ACC112 (cell line): ENCODE data around the gene PTPRQ.

ENCODE experiments used
- H2AFZ ChIP-seq: fragments of 200-600 bp; sonication (generic); one replicate; pipeline ENCODE4 v1.6.0; 2017; ENCODE audit warnings: antibody characterized with exemption, low read length; ENCODE audit not compliant: unreplicated experiment
- H3K27ac ChIP-seq: fragments of 200-600 bp; sonication (generic); 2 replicates; pipeline ENCODE4 v1.5.1; 2014; ENCODE audit warnings: low read depth, mild to moderate bottlenecking, antibody characterized with exemption, low read length, moderate library complexity
- H3K27me3 ChIP-seq: fragments of 200-600 bp; sonication (generic); 2 replicates; pipeline ENCODE4 v1.6.1; 2014; ENCODE audit warnings: mild to moderate bottlenecking, antibody characterized with exemption, low read length, moderate library complexity, mixed read lengths; ENCODE audit not compliant: insufficient read depth
- H3K36me3 ChIP-seq: fragments of 200-600 bp; sonication (generic); 2 replicates; pipeline ENCODE4 v1.6.1; 2016; ENCODE audit warnings: mild to moderate bottlenecking, antibody characterized with exemption, low read length, moderate library complexity, mixed read lengths; ENCODE audit not compliant: insufficient read depth
- H3K4me1 ChIP-seq: fragments of 200-600 bp; sonication (generic); one replicate; pipeline ENCODE4 v1.6.1; 2016; ENCODE audit warnings: low read length, mixed read lengths; ENCODE audit not compliant: insufficient read depth, unreplicated experiment, control insufficient read depth
- H3K4me3 ChIP-seq: fragments of 200-600 bp; sonication (generic); 2 replicates; pipeline ENCODE4 v1.5.1; 2014; ENCODE audit warnings: mild to moderate bottlenecking, low read depth, low read length
- H3K79me2 ChIP-seq: fragments of 200-600 bp; sonication (generic); one replicate; pipeline ENCODE4 v1.6.0; 2016; ENCODE audit warnings: low read length; ENCODE audit not compliant: control insufficient read depth, unreplicated experiment, insufficient read depth

The PTPRQ gene

DNA sequence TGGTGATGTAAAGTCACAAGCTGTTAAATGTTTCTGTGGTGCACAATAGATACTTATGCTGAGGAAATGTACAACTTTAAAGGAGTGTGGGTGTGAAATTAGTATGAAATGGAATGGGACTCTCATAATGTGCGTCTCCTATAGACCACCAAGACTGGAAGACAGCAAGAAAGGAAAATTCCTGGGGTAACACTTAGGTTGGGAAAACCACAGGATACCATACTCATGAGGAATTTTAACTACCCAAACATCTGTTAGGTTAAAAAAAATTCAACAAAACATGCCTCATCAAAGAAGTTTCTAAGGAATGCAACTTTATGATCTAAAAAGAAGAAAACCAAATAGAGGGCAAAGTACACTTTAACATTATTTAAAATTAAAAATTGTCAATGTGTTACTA, 149.7 kb downstream of the PTPRQ start:
- peaks cover 32% of the 10 kb centered on the region for H3K4me1 ChIP-seq
- H3K27ac ChIP-seq = peak overlapping the region; percentile 63
- H2AFZ ChIP-seq = peak overlapping the region; percentile 63

DNA sequence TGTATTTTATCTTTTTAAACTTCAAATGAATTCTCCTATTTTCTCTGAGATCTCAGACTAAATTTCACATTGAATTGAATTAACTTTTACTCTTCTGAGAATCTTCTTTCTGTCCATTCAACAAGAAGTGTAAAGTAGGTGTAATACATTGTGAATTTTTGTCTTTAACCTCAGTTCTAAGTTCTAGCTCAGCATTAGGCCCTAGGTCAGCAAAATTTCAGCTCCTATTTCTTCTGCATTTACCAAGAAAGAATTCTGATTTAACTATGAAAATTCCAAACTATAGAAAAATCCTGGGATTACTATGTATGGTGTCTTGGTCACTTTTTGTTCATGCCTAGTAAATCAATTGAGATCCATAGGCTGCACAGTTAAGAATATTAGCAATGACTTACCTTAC, 152.5 kb downstream of the PTPRQ start:
- Histone ChIP-seq H3K4me3 (no peak overlapping the region), H2AFZ (no peak overlapping the region), H3K27me3 (no peaks in the 10 kb centered on the region), H3K4me1 (peaks cover 37% of the 10 kb centered on the region), H3K79me2 (no peaks in the 10 kb centered on the region), H3K27ac (peak overlapping the region; percentile 69), H3K36me3 (no peaks in the 10 kb centered on the region)

More for the DNA sequence above, 149.7 kb downstream of the PTPRQ start:
- H3K36me3 ChIP-seq = no peaks in the 10 kb centered on the region
- no peak overlapping the region for H3K4me3 ChIP-seq
- no peaks in the 10 kb centered on the region for H3K79me2 ChIP-seq
- H3K27me3 ChIP-seq = no peaks in the 10 kb centered on the region

DNA sequence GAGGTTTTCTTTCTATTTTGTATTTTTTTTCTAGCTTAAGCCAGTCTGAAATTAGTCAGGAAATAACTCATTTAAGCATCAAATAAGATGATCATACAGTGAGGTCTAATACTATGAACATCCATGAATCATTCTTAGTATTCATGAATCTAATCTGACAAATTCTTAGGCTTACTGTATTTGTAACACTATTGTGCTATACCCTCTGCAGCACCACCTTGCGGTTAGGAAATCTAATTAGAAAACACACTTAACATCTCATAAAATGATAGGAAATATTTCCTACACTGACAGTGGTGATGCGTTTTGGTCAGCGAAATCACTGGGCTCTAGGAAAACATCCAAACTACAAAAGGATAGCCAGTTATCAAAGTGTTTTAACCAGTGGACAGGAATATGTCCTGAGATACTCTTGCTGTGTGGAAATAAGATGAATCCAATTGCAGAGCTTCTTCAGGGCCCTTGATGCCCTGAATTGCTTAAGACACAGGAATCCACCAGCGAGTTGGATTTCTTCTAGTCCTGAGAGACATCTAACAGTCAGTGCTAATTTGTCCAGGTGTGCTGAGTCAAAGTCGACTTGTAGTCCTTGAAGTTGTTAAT, 154.1 kb downstream of the PTPRQ start:
- Histone ChIP-seq H3K4me1 (peaks cover 37% of the 10 kb centered on the region), H3K79me2 (no peaks in the 10 kb centered on the region), H3K36me3 (no peaks in the 10 kb centered on the region), H3K27ac (peak overlapping the region; percentile 69), H3K4me3 (no peak overlapping the region; the same call in 1 of the 2 replicates), H3K27me3 (no peaks in the 10 kb centered on the region), H2AFZ (peak overlapping the region; percentile 64)

DNA sequence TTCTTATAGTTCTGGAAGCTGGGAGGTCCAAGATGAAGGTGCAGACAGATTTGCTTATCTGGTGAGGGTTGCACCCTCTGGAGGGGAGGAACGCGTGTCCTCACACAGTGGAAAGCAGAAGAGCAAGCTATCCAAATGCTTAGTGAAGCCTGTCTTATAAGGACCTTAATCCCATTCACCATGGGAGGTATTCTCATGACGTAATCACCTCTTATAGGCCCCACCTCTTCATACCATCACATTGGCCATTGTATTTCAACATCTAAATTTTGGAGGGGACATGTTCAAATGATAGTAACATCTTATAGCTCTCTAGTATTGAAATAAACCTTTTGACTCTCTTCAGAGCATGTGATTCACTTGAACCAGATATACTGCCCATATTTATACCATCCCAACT, 158.4 kb downstream of the PTPRQ start:
- H3K79me2 ChIP-seq = no peaks in the 10 kb centered on the region
- H3K27me3 ChIP-seq = no peaks in the 10 kb centered on the region
- H3K4me1 ChIP-seq = peaks cover 16% of the 10 kb centered on the region
- H3K4me3 ChIP-seq = no peak overlapping the region
- H3K27ac ChIP-seq = no peak overlapping the region
- H2AFZ ChIP-seq = no peak overlapping the region
- no peaks in the 10 kb centered on the region for H3K36me3 ChIP-seq

DNA sequence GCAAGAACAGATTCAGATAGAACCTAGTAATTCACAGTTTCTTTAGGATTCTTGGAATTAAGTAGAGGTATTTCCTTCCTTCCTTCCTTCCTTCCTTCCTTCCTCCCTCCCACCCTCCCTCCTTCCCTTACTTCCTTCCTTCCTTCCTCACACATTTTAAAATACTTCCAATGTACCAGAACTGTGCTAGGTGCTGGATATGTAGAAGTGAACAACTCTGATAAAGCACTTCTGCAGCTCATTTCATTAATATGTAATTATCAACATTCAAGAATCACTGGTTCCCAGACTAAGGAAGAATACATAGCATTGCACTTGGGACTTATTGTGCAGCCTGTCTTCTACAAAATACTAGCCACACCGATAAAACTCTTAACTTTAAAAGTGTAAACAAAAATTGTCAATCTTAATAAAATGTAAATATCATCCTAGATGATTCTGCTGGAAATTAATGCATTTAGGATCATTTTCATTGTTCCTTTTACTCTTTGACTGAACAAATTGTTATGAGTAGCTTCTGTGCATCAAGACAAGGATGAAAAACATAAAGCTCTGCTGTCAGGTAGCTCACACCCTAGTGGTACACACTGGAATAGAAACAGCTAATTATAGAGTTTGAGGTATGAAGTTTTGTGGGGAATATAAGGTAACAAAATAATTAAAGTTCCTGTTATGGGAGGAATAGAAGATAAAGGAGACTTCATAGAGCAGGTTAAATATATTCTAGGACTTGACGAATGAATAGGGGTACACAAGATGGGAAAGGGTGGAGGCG, 163.5 kb downstream of the PTPRQ start:
- Histone ChIP-seq H3K4me3 (no peak overlapping the region), H3K4me1 (no peaks in the 10 kb centered on the region), H3K27ac (no peak overlapping the region), H3K79me2 (no peaks in the 10 kb centered on the region), H3K27me3 (no peaks in the 10 kb centered on the region), H2AFZ (no peak overlapping the region), H3K36me3 (no peaks in the 10 kb centered on the region)

DNA sequence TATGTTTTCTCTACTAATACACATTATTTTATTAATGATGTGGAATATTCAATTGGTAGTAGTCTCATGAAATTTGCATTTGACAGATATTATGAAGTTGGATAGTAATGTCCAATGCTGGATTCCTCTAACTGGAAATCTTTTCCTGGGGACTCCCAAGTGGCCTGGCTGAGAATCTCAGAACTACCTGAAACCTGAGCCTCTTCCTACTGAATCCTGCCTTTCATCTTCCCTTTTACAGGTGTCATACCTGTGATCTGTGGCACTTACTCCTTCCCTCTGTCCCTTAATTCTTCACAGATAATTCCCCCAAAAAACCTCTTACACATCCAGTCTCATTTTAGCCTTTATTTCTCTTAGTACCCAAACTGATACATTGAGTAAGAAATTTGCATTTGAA, 173.7 kb downstream of the PTPRQ start:
- Histone ChIP-seq H3K27ac (no peak overlapping the region), H3K36me3 (no peaks in the 10 kb centered on the region), H3K27me3 (no peaks in the 10 kb centered on the region), H3K4me3 (no peak overlapping the region), H3K4me1 (peaks cover 4% of the 10 kb centered on the region), H2AFZ (no peak overlapping the region), H3K79me2 (no peaks in the 10 kb centered on the region)

DNA sequence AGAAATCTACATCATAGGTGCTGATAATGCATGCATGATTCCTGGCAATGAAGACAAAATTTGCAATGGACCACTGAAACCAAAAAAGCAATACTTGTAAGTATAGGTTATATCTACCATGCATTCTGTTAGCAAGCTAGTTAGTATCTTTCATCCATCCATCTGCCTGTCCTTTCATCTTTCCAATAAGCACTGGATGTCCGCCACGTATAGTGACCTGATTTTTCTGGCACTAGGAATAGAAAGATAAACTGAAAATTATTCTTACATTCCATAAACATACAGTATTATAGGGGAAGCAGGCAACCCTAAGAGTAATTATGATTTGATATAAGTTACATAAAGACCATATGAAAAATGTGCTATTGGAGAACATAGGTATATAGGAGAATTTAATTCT, 176.2 kb downstream of the PTPRQ start:
- peaks cover 8% of the 10 kb centered on the region for H3K4me1 ChIP-seq
- H2AFZ ChIP-seq = no peak overlapping the region
- H3K4me3 ChIP-seq = no peak overlapping the region
- no peaks in the 10 kb centered on the region for H3K36me3 ChIP-seq
- no peaks in the 10 kb centered on the region for H3K79me2 ChIP-seq
- H3K27me3 ChIP-seq = no peaks in the 10 kb centered on the region
- no peak overlapping the region for H3K27ac ChIP-seq

DNA sequence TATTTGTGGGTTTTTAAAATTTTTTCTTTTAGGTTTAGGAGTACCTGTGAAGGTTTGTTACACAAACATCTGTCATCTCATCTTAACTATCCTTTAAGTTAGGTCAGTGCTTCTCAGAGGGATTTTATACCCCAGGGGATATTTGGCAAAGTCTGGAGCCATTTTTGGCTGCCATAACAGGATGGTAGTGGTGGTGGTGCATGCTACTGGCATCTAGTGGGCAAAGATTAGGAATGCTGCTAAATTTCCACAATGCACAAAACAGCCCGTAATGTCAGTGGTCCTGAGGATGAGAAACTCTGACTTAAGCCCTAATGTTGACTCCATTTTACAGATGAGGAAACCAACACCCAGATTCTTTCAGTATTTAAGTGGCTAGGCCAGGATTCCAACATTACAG, 178.2 kb downstream of the PTPRQ start:
- peaks cover 24% of the 10 kb centered on the region for H3K4me1 ChIP-seq
- no peak overlapping the region for H3K4me3 ChIP-seq
- no peaks in the 10 kb centered on the region for H3K36me3 ChIP-seq
- H3K27me3 ChIP-seq = no peaks in the 10 kb centered on the region
- H3K79me2 ChIP-seq = no peaks in the 10 kb centered on the region
- no peak overlapping the region for H3K27ac ChIP-seq
- H2AFZ ChIP-seq = no peak overlapping the region

DNA sequence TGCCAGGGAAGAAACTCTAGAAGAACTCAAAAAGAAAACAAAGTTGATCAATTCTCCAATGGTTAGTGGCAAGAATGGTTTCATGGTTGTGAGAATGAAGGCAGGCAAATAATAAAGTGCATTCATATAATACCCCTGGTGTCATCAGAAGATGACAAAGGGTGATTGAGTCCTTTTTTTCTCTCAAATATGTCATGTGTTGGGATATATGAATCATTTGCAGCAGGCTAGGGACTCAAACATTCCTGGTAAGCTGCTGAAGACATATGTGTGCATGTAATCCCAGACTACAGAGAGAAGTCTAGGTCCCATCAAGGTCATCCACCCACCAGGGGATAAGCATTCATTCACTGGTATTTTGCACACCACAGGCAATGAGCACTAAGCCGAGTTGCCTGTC, 181.0 kb downstream of the PTPRQ start:
- Histone ChIP-seq H3K27ac (peak overlapping the region; percentile 99; the same call in 1 of the 2 replicates), H2AFZ (peak overlapping the region; percentile 26), H3K79me2 (no peaks in the 10 kb centered on the region), H3K4me1 (peaks cover 39% of the 10 kb centered on the region), H3K27me3 (no peaks in the 10 kb centered on the region), H3K4me3 (no peak overlapping the region), H3K36me3 (no peaks in the 10 kb centered on the region)

DNA sequence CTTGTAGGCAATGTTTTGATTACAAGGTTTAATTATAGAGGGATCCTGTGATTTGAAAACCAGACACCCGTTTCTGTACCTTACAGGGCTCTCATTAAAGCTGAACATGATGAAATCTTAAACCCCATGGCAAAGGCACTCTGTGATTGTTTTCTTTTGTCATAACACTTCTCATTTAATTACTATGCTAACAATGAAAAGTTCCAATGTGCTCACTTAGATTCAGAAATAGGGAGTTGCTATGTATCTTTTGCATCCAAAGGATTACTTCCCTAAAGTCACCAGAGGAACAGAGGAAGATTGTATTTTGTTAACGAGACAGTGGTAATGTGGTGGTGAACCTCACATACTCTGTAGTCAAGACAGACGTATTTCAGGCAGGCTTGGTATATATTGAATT, 181.9 kb downstream of the PTPRQ start:
- Histone ChIP-seq H3K27ac (peak overlapping the region; percentile 99), H3K4me1 (peaks cover 39% of the 10 kb centered on the region), H2AFZ (peak overlapping the region; percentile 3)

DNA sequence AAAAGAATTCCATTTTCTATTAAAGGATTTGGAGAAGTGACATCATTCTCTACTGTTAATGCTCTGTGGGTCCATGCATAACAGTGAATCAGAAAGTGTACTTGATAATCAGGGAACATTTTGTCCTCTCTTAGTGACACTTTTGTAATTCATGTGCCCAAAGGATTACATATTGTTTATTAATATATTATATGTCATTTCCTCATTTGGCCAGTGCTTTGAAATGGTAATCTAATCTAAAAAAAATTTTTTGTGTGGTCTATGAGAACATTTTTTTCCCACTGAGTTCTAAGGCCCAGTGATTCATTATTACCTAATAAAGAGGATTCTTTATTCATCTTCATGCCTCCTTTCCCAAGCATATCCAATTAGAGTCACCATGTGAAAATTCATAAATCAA, 183.7 kb downstream of the PTPRQ start:
- Histone ChIP-seq H3K4me3 (no peak overlapping the region), H3K4me1 (peaks cover 39% of the 10 kb centered on the region), H2AFZ (no peak overlapping the region), H3K79me2 (no peaks in the 10 kb centered on the region), H3K27me3 (no peaks in the 10 kb centered on the region), H3K36me3 (no peaks in the 10 kb centered on the region), H3K27ac (peak overlapping the region; percentile 99)

More for the DNA sequence above, 181.9 kb downstream of the PTPRQ start:
- Histone ChIP-seq H3K36me3 (no peaks in the 10 kb centered on the region), H3K79me2 (no peaks in the 10 kb centered on the region), H3K4me3 (no peak overlapping the region), H3K27me3 (no peaks in the 10 kb centered on the region)
